H9 (cell line): Measurements from ENCODE around the gene POU2F2. TPM values are rescaled to one million over a fixed set of nuclear protein-coding genes. Genes with fewer than 3 reads are reported as not detected.
A peak's percentile ranks its signal among the peaks of the same experiment; 100 is the strongest.

Experiments
- DNase-seq: peaks from one replicate; pipeline ENCODE4 v3.0.0-alpha.2; 2017
- H2AFZ ChIP-seq: one replicate; pipeline ENCODE4 v1.6.1; 2013; ENCODE audit warnings: mild to moderate bottlenecking, low read length, control low read depth, moderate library complexity
- H2AK5ac ChIP-seq: 2 replicates; pipeline ENCODE4 v1.6.1; 2013; ENCODE audit warnings: low read length, control low read depth, mixed read lengths; ENCODE audit not compliant: insufficient read length
- H2BK120ac ChIP-seq: one replicate; pipeline ENCODE4 v1.6.1; 2013; ENCODE audit warnings: low read depth, mild to moderate bottlenecking, low read length, control low read depth, inconsistent platforms; ENCODE audit not compliant: poor library complexity, severe bottlenecking
- H2BK12ac ChIP-seq: 2 replicates; pipeline ENCODE4 v1.6.1; 2013; ENCODE audit warnings: low read length, control low read depth, mixed read lengths, low read depth; ENCODE audit not compliant: insufficient read length
- H2BK15ac ChIP-seq: 2 replicates; pipeline ENCODE4 v1.6.1; 2013; ENCODE audit warnings: low read depth, low read length, control low read depth
- H2BK20ac ChIP-seq: one replicate; pipeline ENCODE4 v1.6.1; 2013; ENCODE audit warnings: low read depth, mild to moderate bottlenecking, low read length, control low read depth, inconsistent platforms; ENCODE audit not compliant: poor library complexity, severe bottlenecking
- H2BK5ac ChIP-seq: 2 replicates; pipeline ENCODE4 v1.6.1; 2013; ENCODE audit warnings: low read length, control low read depth, mixed read lengths; ENCODE audit not compliant: insufficient read length
- H3K14ac ChIP-seq: 2 replicates; pipeline ENCODE4 v1.6.1; 2013; ENCODE audit warnings: low read length, control low read depth; ENCODE audit not compliant: insufficient read depth
- H3K18ac ChIP-seq: 2 replicates; pipeline ENCODE4 v1.6.1; 2013; ENCODE audit warnings: low read depth, mild to moderate bottlenecking, mixed read lengths, low read length, control low read depth; ENCODE audit not compliant: insufficient read length
- H3K23ac ChIP-seq: 2 replicates; pipeline ENCODE4 v1.6.1; 2013; ENCODE audit warnings: low read length, control low read depth, mixed read lengths, low read depth; ENCODE audit not compliant: insufficient read length
- H3K23me2 ChIP-seq: 2 replicates; pipeline ENCODE4 v1.6.1; 2013; ENCODE audit warnings: low read depth, mild to moderate bottlenecking, mixed read lengths, low read length, control low read depth; ENCODE audit not compliant: insufficient read length, poor library complexity, severe bottlenecking
- H3K27ac ChIP-seq: 2 replicates; pipeline ENCODE4 v1.5.1; 2013; ENCODE audit warnings: low read length, control low read depth, mixed read lengths, low read depth; ENCODE audit not compliant: insufficient read length
- H3K27me3 ChIP-seq: 2 replicates; pipeline ENCODE4 v1.6.1; 2013; ENCODE audit warnings: low read length, control low read depth, inconsistent platforms; ENCODE audit not compliant: insufficient read depth
- H3K4ac ChIP-seq: 2 replicates; pipeline ENCODE4 v1.6.1; 2013; ENCODE audit warnings: low read depth, mild to moderate bottlenecking, control low read depth, inconsistent platforms, low read length, moderate library complexity
- H3K4me1 ChIP-seq: 2 replicates; pipeline ENCODE4 v1.6.1; 2013; ENCODE audit warnings: low read length, control low read depth, inconsistent platforms; ENCODE audit not compliant: insufficient read depth
- H3K4me2 ChIP-seq: 2 replicates; pipeline ENCODE4 v1.6.1; 2013; ENCODE audit warnings: low read length, control low read depth, mixed read lengths; ENCODE audit not compliant: insufficient read length, insufficient read depth
- H3K56ac ChIP-seq: 2 replicates; pipeline ENCODE4 v1.6.1; 2013; ENCODE audit warnings: low read depth, mild to moderate bottlenecking, mixed read lengths, low read length, control low read depth; ENCODE audit not compliant: insufficient read length
- H3K79me1 ChIP-seq: 2 replicates; pipeline ENCODE4 v1.6.1; 2013; ENCODE audit warnings: low read depth, mild to moderate bottlenecking, moderate library complexity, low read length, control low read depth, inconsistent platforms; ENCODE audit not compliant: insufficient read depth, poor library complexity, severe bottlenecking
- H3K79me2 ChIP-seq: 2 replicates; pipeline ENCODE4 v1.6.1; 2013; ENCODE audit warnings: low read length, control low read depth, inconsistent platforms; ENCODE audit not compliant: insufficient read depth
- H3K9ac ChIP-seq: 2 replicates; pipeline ENCODE4 v1.6.1; 2013; ENCODE audit warnings: low read length, control low read depth, mixed read lengths; ENCODE audit not compliant: insufficient read length; ENCODE audit errors: extremely low read depth
- H3K9me3 ChIP-seq: one replicate; pipeline ENCODE4 v1.6.1; 2013; ENCODE audit warnings: low read depth, low read length, inconsistent platforms; ENCODE audit not compliant: control insufficient read depth
- H3T11ph ChIP-seq: one replicate; pipeline ENCODE4 v1.6.1; 2013; ENCODE audit warnings: mild to moderate bottlenecking, low read length, control low read depth, inconsistent platforms
- H4K20me1 ChIP-seq: one replicate; pipeline ENCODE4 v1.6.1; 2013; ENCODE audit not compliant: control insufficient read depth, insufficient read length, insufficient read depth
- H4K5ac ChIP-seq: 2 replicates; pipeline ENCODE4 v1.6.1; 2013; ENCODE audit warnings: low read depth, mild to moderate bottlenecking, mixed read lengths, low read length, control low read depth; ENCODE audit not compliant: insufficient read length
- H4K8ac ChIP-seq: replicated peaks from 2 replicates; pipeline ENCODE4 v1.6.1; 2013; ENCODE audit warnings: low read length, control low read depth, mixed read lengths, low read depth; ENCODE audit not compliant: insufficient read length
- H4K91ac ChIP-seq: 2 replicates; pipeline ENCODE4 v1.6.1; 2013; ENCODE audit warnings: low read depth, mild to moderate bottlenecking, moderate library complexity, mixed read lengths, low read length, control low read depth; ENCODE audit not compliant: insufficient read length
- H3K27ac Mint-ChIP-seq, 3 experiments: 2 replicates in 2 of 3; 3 replicates in 1 of 3; pipeline ENCODE4 v1.8.0; 2020 to 2021; ENCODE audit warnings: mixed read lengths in 3 of 3, mild to moderate bottlenecking in 1 of 3, moderate library complexity in 1 of 3
- H3K27me3 Mint-ChIP-seq: 2 replicates; pipeline ENCODE4 v1.8.0; 2021; ENCODE audit warnings: low read depth, mild to moderate bottlenecking, moderate library complexity, mixed read lengths
- H3K36me3 Mint-ChIP-seq, 3 experiments: 2 replicates in 2 of 3; 3 replicates in 1 of 3; pipeline ENCODE4 v1.8.0; 2020 to 2021; ENCODE audit warnings: low read depth in 3 of 3, mixed read lengths in 3 of 3; ENCODE audit not compliant: insufficient read depth in 1 of 3
- H3K4me1 Mint-ChIP-seq, 2 experiments: 2 replicates each; pipeline ENCODE4 v1.8.0; 2020; ENCODE audit warnings: mixed read lengths in 2 of 2
- H3K4me3 Mint-ChIP-seq, 2 experiments: 2 replicates in 1 of 2; 3 replicates in 1 of 2; pipeline ENCODE4 v1.8.0; 2020 to 2021; ENCODE audit warnings: mild to moderate bottlenecking in 2 of 2, mixed read lengths in 2 of 2, moderate library complexity in 1 of 2
- H3K9me3 Mint-ChIP-seq, 2 experiments: 2 replicates in 1 of 2; 3 replicates in 1 of 2; pipeline ENCODE4 v1.8.0; 2020; ENCODE audit warnings: mild to moderate bottlenecking in 2 of 2, mixed read lengths in 2 of 2, moderate library complexity in 1 of 2
- CTCF ChIP-seq: fragments of 200-600 bp; sonication (generic); conservative IDR thresholded peaks from 3 replicates; pipeline ENCODE4 v1.8.0; 2021; ENCODE audit warnings: antibody characterized with exemption, mild to moderate bottlenecking
- WGBS: extraction: QIAGEN DNeasy Blood & Tissue Kit; methylation state at CpG from one replicate; pipeline ENCODE4 v1.1.7; 2013; ENCODE audit warnings: missing lambda C conversion rate, low lambda C conversion rate, mixed read lengths; ENCODE audit not compliant: insufficient read length; ENCODE audit errors: extremely low coverage; 5-methylcytosine and 5-hydroxymethylcytosine counted together
- total RNA-seq: library from RNA; stranded (reverse); gene quantifications from 2 replicates; pipeline ENCODE4 v1.2.1, GENCODE V29; 2021

The POU2F2 gene
- total RNA-seq, 1 experiment from 2014 or later: 2.9 TPM

GRCh38 chr19:42176649-42176989 is 44.4 kb upstream of the POU2F2 start:
- H3K23ac ChIP-seq: no peak overlapping the region
- no peak for DNase-seq
- no peak overlapping the region for H2AK5ac ChIP-seq
- H3K14ac ChIP-seq: no peak overlapping the region
- no peaks in the 10 kb centered on the region for H3K79me1 ChIP-seq
- H3T11ph ChIP-seq: no peak overlapping the region
- no peak overlapping the region for H2BK5ac ChIP-seq
- H3K9me3 Mint-ChIP-seq: no peaks in the 10 kb centered on the region
- H3K56ac ChIP-seq: no peak overlapping the region
- H4K8ac ChIP-seq: no peak overlapping the region
- H3K36me3 Mint-ChIP-seq: no peaks in the 10 kb centered on the region
- H3K4ac ChIP-seq: no peak overlapping the region
- H3K18ac ChIP-seq: no peak overlapping the region
- no peak for TF ChIP-seq CTCF
- no peak overlapping the region for H2BK15ac ChIP-seq
- H2BK20ac ChIP-seq: no peak overlapping the region
- peaks cover 50% of the 10 kb centered on the region for H3K27me3 Mint-ChIP-seq
- H4K91ac ChIP-seq: no peak overlapping the region
- H3K4me3 Mint-ChIP-seq: peak overlapping the region; percentile 66 to 84
- no peak overlapping the region for H3K27ac Mint-ChIP-seq
- H4K20me1 ChIP-seq: no peaks in the 10 kb centered on the region
- H3K4me1 Mint-ChIP-seq: peaks cover 11 to 23% of the 10 kb centered on the region in 2 experiments
- no peak overlapping the region for H4K5ac ChIP-seq
- H3K23me2 ChIP-seq: peaks cover 14% of the 10 kb centered on the region
- H3K27ac ChIP-seq: no peak overlapping the region
- no CpG with 5 or more reads among the region's 31 CpGs for WGBS
- H3K27me3 ChIP-seq: peaks cover 42% of the 10 kb centered on the region
- no peaks in the 10 kb centered on the region for H3K4me1 ChIP-seq
- no peak overlapping the region for H2BK120ac ChIP-seq
- H3K4me2 ChIP-seq: peak overlapping the region; percentile 91
- no peak overlapping the region for H3K9ac ChIP-seq
- H3K9me3 ChIP-seq: no peaks in the 10 kb centered on the region
- no peak overlapping the region for H2BK12ac ChIP-seq
- no peaks in the 10 kb centered on the region for H3K79me2 ChIP-seq
- H2AFZ ChIP-seq: no peak overlapping the region
